VCaP (cell line): ENCODE data around the gene PEMT.

Source experiments
- H3K27ac ChIP-seq: fragments of 450-650 bp; 2 replicates; pipeline ENCODE4 v1.5.1; 2017
- TF ChIP-seq, protein P1 (sequence below): fragments of 450-650 bp; conservative IDR thresholded peaks from 2 replicates; pipeline ENCODE4 v1.5.1; 2017; ENCODE audit warnings: mild to moderate bottlenecking, moderate library complexity

PEMT gene

GRCh38 chr17:17535957-17536356 lies 55.6 kb downstream of the PEMT start:
- peak overlapping the region; percentile 97; the same call in 1 of the 2 replicates for H3K27ac ChIP-seq
- TF ChIP-seq, protein P1, sequence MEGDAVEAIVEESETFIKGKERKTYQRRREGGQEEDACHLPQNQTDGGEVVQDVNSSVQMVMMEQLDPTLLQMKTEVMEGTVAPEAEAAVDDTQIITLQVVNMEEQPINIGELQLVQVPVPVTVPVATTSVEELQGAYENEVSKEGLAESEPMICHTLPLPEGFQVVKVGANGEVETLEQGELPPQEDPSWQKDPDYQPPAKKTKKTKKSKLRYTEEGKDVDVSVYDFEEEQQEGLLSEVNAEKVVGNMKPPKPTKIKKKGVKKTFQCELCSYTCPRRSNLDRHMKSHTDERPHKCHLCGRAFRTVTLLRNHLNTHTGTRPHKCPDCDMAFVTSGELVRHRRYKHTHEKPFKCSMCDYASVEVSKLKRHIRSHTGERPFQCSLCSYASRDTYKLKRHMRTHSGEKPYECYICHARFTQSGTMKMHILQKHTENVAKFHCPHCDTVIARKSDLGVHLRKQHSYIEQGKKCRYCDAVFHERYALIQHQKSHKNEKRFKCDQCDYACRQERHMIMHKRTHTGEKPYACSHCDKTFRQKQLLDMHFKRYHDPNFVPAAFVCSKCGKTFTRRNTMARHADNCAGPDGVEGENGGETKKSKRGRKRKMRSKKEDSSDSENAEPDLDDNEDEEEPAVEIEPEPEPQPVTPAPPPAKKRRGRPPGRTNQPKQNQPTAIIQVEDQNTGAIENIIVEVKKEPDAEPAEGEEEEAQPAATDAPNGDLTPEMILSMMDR, result no peak

DNA sequence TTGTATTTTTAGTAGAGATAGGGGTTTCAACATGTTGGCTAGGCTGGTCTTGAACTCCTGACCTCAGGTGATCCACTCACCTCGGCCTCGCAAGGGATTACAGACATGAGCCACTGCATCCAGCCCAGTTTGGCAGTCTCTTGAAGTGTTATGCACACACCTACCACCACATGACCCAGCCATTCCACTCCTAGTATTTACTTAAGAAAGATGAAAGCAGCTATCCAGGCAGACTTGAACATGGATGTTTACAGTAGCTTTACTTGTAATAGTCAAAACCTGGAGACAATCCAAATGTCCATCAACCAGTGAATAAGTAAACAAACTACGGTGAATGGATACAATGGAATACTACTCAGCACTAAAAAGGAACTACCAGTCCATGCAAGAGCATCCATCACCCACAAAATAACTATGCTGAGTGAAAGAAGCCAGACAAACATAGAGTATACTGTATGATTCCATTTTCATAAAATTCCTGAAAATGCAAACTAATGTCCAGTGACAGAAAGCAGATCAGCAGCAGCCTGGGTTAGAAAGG lies 57.5 kb downstream of the PEMT start:
- no peak overlapping the region for H3K27ac ChIP-seq
- TF ChIP-seq, protein P1, result no peak

- TF ChIP-seq, protein P1, result no peak
- no peak overlapping the region for H3K27ac ChIP-seq
Observed at GRCh38 chr17:17532991-17533390, 58.5 kb downstream of the PEMT start.

DNA sequence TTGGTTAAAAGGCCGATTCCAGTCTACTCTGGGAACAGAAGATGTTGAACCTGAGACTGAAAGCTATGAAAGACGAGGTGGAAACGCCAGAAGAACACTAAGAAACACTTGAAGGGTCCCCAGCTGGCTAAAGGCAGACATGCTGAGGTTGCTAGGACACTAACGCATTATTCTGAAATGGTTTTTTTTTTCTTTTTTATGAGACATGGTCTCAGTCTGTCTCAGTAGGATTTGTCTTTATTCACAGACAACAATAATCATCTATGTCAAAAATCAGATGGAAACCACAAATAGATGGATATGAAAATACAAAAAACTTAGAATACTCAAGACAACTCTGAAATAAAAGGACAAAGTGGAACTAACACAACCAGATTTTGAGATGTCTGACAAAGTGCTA lies 60.4 kb downstream of the PEMT start:
- no peak overlapping the region for H3K27ac ChIP-seq
- TF ChIP-seq, protein P1, result no peak

GRCh38 chr17:17528696-17529652 lies 62.5 kb downstream of the PEMT start:
- TF ChIP-seq, protein P1, result no peak
- H3K27ac ChIP-seq, result no peak overlapping the region

GRCh38 chr17:17527956-17528500 lies 63.5 kb downstream of the PEMT start:
- TF ChIP-seq, protein P1, result no peak
- H3K27ac ChIP-seq, result no peak overlapping the region

DNA sequence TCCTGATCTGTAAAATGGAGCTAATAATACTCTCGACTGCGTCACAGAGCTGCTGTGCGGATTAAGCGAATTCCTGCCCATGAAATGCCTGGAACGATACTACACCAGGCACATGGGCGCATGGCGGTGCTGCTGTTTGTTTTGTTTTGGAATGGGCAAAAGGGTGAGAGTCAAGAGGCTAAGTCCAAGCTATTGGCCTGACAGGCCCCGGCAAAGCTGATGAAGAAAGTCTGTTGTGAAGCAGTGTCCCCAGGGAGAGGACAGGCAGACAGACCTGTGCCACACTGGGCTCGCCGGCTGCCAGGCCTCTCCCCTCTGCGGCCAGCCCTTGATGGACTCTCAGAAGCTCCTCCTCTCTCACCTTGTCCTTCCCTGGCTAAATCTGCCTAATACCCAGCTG lies 64.0 kb downstream of the PEMT start:
- TF ChIP-seq, protein P1, result no peak
- no peak overlapping the region for H3K27ac ChIP-seq
